Ovary (tissue), 9 donors: ENCODE measurements around the gene MEGF9. TPM values are rescaled to one million over a fixed set of nuclear protein-coding genes. Genes with fewer than 3 reads are reported as not detected.

Source experiments
- DNase-seq, 5 donors: peaks; one replicate each; pipeline ENCODE4 v3.0.0-alpha.2; 2019 to 2020
- H3K27ac ChIP-seq, 2 donors: fragments of 200-600 bp; one replicate each; pipeline versions ENCODE4 v1.5.1 to v1.8.0; 2019 to 2022
- H3K27me3 ChIP-seq: fragments of 200-600 bp; one replicate; pipeline ENCODE4 v1.8.0; 2022
- H3K36me3 ChIP-seq: fragments of 200-600 bp; sonication (generic); one replicate; pipeline ENCODE4 v1.5.1; 2019
- H3K4me1 ChIP-seq: one replicate; pipeline ENCODE4 v1.8.1; 2013; ENCODE audit warnings: mild to moderate bottlenecking, moderate library complexity; ENCODE audit not compliant: insufficient read depth
- H3K4me3 ChIP-seq: fragments of 200-600 bp; sonication (generic); one replicate; pipeline ENCODE4 v1.5.1; 2017
- H3K9me3 ChIP-seq, 2 donors: fragments of 200-600 bp in 1 of 2; sonication (generic) in 1 of 2; one replicate each; pipeline versions ENCODE4 v1.5.1 to v1.8.1; 2013 to 2019; ENCODE audit warnings: mild to moderate bottlenecking in 1 of 2, moderate library complexity in 1 of 2
- CTCF ChIP-seq, 3 donors: fragments of 450-650 bp in 2 of 3; fragments of 200-600 bp in 1 of 3; IDR thresholded peaks; one replicate each; pipeline versions ENCODE4 v1.5.1 to v1.8.0; 2016 to 2022; ENCODE audit warnings: antibody characterized with exemption in 3 of 3, mild to moderate bottlenecking in 1 of 3
- EP300 ChIP-seq: sonication (generic); formaldehyde crosslinking; IDR thresholded peaks from one replicate; pipeline ENCODE4 v1.6.1; 2017; ENCODE audit warnings: antibody characterized with exemption
- POLR2A ChIP-seq: fragments of 450-650 bp; IDR thresholded peaks from one replicate; pipeline ENCODE4 v1.6.1; 2017; ENCODE audit warnings: antibody characterized with exemption, mild to moderate bottlenecking, moderate library complexity
- WGBS, 3 donors: extraction: QIAGEN DNeasy Blood & Tissue Kit in 1 of 3; methylation state at CpG; one replicate each; pipeline versions ENCODE4 v1.1.5 to v1.1.7; 2013 to 2017; 5-methylcytosine and 5-hydroxymethylcytosine counted together
- intact Hi-C, 4 donors: fragments of 100-400 bp; cut with DNase I; formaldehyde crosslinking; loops; one replicate each; pipeline versions ENCODE4 v1.11.0 to v1.15.1; 2022 to 2023
- polyA plus RNA-seq, 2 donors: library from polyadenylated mRNA; stranded (reverse); fragments of 200-250 nt in 1 of 2; fragments of 350-450 nt in 1 of 2; fragmentation: Illumina TruSeq in 1 of 2; extraction: RNeasy Lipid Tissue Mini Kit (QIAGEN cat#74804) in 1 of 2; gene quantifications; one replicate each; pipeline ENCODE4 v1.2.3, GENCODE V29; 2013 to 2014
- total RNA-seq, 7 donors: library from RNA; depleted of rRNA in 2 of 7; stranded (reverse); fragments of >200 nt in 2 of 7; fragmentation: NEBNext Ultra II Directional in 3 of 7; extraction: Animal tissue kit (Norgen Biotek cat#: 25700) in 3 of 7; gene quantifications; one replicate each; pipeline versions ENCODE4 v1.1.0 to v1.2.4, GENCODE V29; 2016 to 2023
- donor health status: DM: no; HTN: no; CAD: no; lungs with moderate emphysema.
- donor health status: DM: no; HTN: no; CAD: no.
- donor health status: Bipolar disorder and iron deficiency.
- donor health status: DM: yes; HTN: yes; CAD: no.
- donor health status: DM: no; HTN: no; CAD: no.
- donor health status: DM: yes; HTN: yes; CAD: no.

The MEGF9 gene
- total and polyA plus RNA-seq, 9 donors = 9.9 to 27.3 (median 14.6) TPM

GRCh38 chr9:120697448-120697847 is 16.8 kb downstream of the MEGF9 start:
- no peak for TF ChIP-seq CTCF (IDR thresholded peaks at IDR 0.05)
- no peak for TF ChIP-seq EP300
- TF ChIP-seq POLR2A = no peak
- no peaks in the 10 kb centered on the region for H3K36me3 ChIP-seq
- no peak overlapping the region for H3K27ac ChIP-seq
- no peaks in the 10 kb centered on the region for H3K27me3 ChIP-seq
- no peaks in the 10 kb centered on the region for H3K9me3 ChIP-seq
- no peak overlapping the region for H3K4me3 ChIP-seq
- 96 to 98% (median 98%) methylated on average over 2 of the region's 2 CpGs for WGBS, 3 donors
- intact Hi-C loops = no loop called here
- no peak for DNase-seq
- no peaks in the 10 kb centered on the region for H3K4me1 ChIP-seq

- H3K4me3 ChIP-seq = no peak overlapping the region
- H3K27me3 ChIP-seq = no peaks in the 10 kb centered on the region
- intact Hi-C loops = no loop called here
- no peak for DNase-seq
- H3K27ac ChIP-seq = no peak overlapping the region
- no peaks in the 10 kb centered on the region for H3K36me3 ChIP-seq
- no peaks in the 10 kb centered on the region for H3K4me1 ChIP-seq
- no peaks in the 10 kb centered on the region for H3K9me3 ChIP-seq
- TF ChIP-seq EP300 (no peak), POLR2A (no peak), CTCF (IDR thresholded peaks at IDR 0.05) (no peak)
- WGBS, 3 donors = 70 to 86% (median 85%) methylated on average over 3 of the region's 3 CpGs
Observed at GRCh38 chr9:120696551-120697230, 17.6 kb downstream of the MEGF9 start.

- TF ChIP-seq CTCF (IDR thresholded peaks at IDR 0.05) = no peak
- no peak for TF ChIP-seq EP300
- TF ChIP-seq POLR2A = no peak
- no peak for DNase-seq
- Histone ChIP-seq H3K27ac (no peak overlapping the region), H3K9me3 (no peaks in the 10 kb centered on the region), H3K4me3 (no peak overlapping the region), H3K36me3 (no peaks in the 10 kb centered on the region), H3K4me1 (no peaks in the 10 kb centered on the region), H3K27me3 (no peaks in the 10 kb centered on the region)
- intact Hi-C loops = no loop called here
Observed at GRCh38 chr9:120694559-120694958, 19.7 kb downstream of the MEGF9 start.

- H3K36me3 ChIP-seq = no peaks in the 10 kb centered on the region
- H3K4me1 ChIP-seq = no peaks in the 10 kb centered on the region
- no peak overlapping the region for H3K27ac ChIP-seq
- H3K9me3 ChIP-seq = no peaks in the 10 kb centered on the region
- H3K4me3 ChIP-seq = no peak overlapping the region
- no peaks in the 10 kb centered on the region for H3K27me3 ChIP-seq
- no peak for DNase-seq
- TF ChIP-seq EP300 (no peak), CTCF (IDR thresholded peaks at IDR 0.05) (no peak), POLR2A (no peak)
- intact Hi-C loops = no loop called here
Observed at GRCh38 chr9:120693700-120694008, 20.6 kb downstream of the MEGF9 start.
